GM21367 (cell line): ENCODE data around the gene GGACT.

ENCODE experiments used
- ATAC-seq: cut with Tn5 transposase; IDR thresholded peaks from one replicate; pipeline ENCODE4 v1.9.1; 2021; ENCODE audit not compliant: unreplicated experiment

The GGACT gene

GRCh38 chr13:100515410-100515800 lies 73.2 kb downstream of the GGACT start:
- no peak for ATAC-seq

DNA sequence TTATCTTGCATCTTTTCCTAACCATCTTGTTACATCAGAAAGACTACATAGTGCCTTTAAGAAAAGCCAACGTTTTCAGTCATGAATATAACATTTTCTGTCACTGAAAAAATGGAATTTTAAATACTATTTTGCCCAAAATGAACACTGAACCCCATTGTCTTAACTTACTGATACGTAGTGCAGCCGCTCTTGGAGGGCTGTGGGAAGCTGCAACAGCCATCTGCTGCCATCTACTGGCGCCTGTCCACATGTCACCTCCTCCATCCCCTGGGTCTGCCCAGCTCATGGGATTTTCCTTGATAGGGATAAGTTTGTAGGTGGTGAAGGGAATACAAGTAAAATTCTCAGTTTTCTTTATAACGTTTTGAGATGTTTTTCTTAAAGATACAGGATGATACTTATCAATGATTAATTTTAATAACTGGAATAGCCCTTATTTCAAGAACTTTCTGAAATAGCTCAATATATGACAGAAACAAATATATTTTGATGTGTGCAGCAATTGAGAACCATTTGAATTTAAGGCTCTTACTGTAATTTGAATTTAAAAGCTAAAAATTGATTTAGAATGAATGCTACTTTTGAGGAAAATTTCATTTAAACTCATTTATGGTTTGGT lies 73.7 kb downstream of the GGACT start:
- peak; percentile 88 for ATAC-seq

- no peak for ATAC-seq
These were observed 74.5 kb downstream of the GGACT start for GRCh38 chr13:100513987-100514670.

GRCh38 chr13:100513171-100513570 lies 75.4 kb downstream of the GGACT start:
- ATAC-seq, result no peak

DNA sequence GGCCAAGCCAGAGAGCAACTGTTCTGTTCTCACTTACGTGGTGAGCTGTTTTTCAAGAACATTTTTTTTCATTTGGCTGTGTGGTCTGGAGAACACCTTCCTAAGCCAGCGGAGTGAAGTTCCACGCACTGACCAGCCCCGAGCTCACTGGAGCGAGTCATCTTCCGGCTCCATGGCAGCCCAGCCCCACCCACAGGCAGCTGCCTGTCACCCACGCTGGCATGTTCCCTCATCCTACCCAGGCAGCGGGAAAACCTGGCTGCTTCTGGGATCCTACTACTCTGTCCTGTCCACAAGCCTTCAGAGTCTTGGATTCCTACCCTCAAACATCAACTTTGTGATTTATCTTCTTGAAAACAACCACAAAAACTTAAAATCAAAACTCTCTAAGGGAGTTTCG lies 76.2 kb downstream of the GGACT start:
- no peak for ATAC-seq

- no peak for ATAC-seq
These were observed 77.1 kb downstream of the GGACT start for GRCh38 chr13:100511466-100511865.

DNA sequence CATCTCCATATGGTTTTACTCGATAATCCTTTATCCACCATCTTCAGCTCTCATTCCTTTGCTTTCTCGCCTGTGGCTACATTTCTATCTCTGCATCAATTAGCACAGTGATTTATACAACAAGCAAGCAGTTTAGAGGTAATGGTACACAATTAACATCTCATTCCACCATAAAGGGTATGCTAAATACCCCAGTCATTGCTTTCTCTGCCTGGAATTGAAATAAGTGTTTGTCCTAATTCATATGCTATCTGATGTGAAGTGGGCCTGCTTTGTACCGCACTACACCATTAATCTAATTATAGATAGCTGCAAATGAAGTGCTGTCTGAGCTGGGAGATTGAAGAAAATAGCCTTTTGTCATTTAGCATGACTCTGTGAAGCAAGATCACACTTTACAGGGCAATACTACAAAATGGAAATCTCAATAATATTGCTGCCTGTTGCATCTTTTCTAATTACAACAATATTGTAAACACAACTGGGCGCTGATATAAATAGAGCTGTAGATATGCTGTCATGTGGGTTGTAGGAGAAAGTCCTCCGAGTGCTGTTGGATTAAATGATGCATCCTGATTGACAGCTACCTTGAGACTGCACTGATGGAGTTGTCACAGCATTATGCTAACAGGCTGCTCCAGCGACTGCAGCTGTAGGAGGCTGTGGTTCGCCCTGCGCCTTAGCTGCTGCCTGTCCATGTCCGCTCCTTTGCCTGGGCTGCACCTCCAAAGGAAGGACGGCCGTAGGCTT lies 78.2 kb downstream of the GGACT start:
- no peak for ATAC-seq

GRCh38 chr13:100508996-100509395 lies 79.6 kb downstream of the GGACT start:
- no peak for ATAC-seq

GRCh38 chr13:100508455-100508854 lies 80.1 kb downstream of the GGACT start:
- no peak for ATAC-seq

- ATAC-seq, result no peak
These were observed 81.8 kb downstream of the GGACT start for GRCh38 chr13:100506600-100507422.

- ATAC-seq, result peak; percentile 66
These were observed 82.4 kb downstream of the GGACT start for GRCh38 chr13:100506154-100506553.

DNA sequence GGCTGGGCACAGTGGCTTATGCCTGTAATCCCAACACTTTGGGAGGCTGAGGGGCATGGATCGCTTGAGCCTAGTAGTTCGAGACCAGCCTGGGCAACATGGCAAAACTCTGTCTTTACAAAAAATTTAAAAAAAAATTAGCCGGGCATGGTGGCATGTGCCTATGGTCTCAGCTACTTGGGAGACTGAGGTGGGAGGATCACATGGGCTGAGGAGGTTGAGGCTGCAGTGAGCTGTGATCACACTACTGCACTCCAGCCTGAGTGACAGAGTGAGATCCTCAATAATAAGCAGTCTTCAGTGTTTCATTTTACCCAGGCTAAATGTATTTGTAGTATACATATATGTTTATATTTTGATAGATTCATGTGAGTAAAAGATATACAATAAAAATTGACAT lies 85.0 kb downstream of the GGACT start:
- ATAC-seq, result no peak

DNA sequence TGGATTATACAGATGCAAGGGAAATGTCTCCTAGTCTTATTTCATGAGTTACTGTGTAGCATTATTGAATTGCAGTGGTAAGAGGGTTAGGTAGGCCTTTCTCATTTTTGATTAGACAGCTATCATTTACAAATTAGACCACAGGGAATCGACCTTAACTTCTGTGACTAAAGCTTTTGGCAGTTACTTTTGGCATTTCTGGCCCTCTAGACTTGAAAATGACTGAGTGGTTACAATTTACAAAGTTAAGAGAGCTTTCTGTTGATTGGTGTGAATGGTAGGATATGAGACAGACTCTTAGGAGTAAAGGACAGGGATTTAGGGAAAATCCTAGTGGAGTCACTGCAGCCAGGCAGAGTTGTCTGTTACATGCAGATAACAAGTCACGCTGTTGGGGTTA lies 86.1 kb downstream of the GGACT start:
- no peak for ATAC-seq

- no peak for ATAC-seq
These were observed 91.2 kb downstream of the GGACT start for GRCh38 chr13:100497389-100497788.

- no peak for ATAC-seq
These were observed 93.1 kb downstream of the GGACT start for GRCh38 chr13:100495455-100495854.

- no peak for ATAC-seq
These were observed 95.2 kb downstream of the GGACT start for GRCh38 chr13:100493418-100493817.

DNA sequence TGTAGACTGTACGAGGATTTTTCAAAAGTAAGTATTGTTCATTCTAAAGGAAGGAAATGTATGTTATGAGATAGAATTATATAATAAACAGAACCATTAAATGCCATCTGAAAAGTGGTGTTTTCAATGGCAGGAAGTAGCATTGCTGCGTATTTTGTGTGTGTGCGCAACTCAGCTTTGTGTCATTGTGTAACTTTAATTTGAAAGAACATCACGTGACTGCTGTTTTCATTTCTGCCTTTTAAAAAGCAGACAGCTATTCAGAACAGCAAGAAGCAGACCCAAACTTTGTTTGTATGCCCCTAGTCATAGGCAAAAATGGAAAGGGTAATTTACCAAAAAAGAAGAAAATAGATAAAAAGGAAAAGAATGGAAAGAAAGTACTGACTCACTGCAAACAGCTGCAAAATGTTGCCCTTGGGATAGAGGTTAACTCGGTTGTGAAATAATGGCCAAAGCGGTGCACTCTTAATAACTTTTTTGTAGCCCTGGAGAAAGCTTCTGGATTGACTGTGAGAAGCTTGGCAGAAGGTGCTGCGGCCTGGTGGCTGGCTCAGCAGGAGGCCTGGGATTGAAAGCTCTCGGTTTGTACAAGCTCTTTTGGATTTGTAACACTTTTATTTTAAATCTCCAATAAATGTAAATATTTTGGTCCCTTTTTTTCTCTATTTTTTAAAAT lies 97.3 kb downstream of the GGACT start:
- no peak for ATAC-seq

GRCh38 chr13:100490692-100491091 lies 97.9 kb downstream of the GGACT start:
- ATAC-seq, result no peak

GRCh38 chr13:100485265-100485664 lies 103.3 kb downstream of the GGACT start:
- no peak for ATAC-seq

DNA sequence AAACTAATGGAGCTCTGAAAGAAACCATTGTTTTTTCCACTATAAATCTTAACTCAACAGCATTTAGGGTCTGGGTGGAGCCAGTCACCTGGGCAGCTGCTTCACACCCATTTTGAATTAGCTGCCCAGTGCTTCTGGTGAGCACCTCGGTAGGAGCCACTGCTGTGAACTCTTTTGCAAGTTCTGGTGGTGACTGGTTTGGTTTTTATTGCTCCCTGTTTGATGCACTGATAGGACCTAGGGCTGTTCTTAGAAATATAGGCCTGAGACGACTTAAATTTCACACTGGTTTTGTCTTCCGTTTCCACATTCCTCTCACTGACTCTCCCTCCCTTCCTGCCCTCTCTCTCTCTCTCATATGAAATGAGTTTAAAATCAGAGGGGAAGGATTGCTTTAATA lies 103.9 kb downstream of the GGACT start:
- ATAC-seq, result no peak
